K562 (cell line): Measurements from ENCODE around the gene TMEM248. TPM values are rescaled to one million over a fixed set of nuclear protein-coding genes. Genes with fewer than 3 reads are reported as not detected.
A peak's percentile ranks its signal among the peaks of the same experiment; 100 is the strongest.

ENCODE experiments used
- CBX1 ChIP-seq: sonication (generic); IDR thresholded peaks from 2 replicates; pipeline ENCODE4 v1.6.1; 2016; ENCODE audit warnings: antibody characterized with exemption, low read depth, mild to moderate bottlenecking
- CC2D1A ChIP-seq: fragments of 450-650 bp; IDR thresholded peaks from 2 replicates; pipeline ENCODE4 v1.6.1; 2017; ENCODE audit warnings: mild to moderate bottlenecking
- CHAMP1 ChIP-seq: fragments of 450-650 bp; IDR thresholded peaks from 2 replicates; pipeline ENCODE4 v1.6.1; 2016; ENCODE audit warnings: mild to moderate bottlenecking
- COPS2 ChIP-seq: fragments of 450-650 bp; conservative IDR thresholded peaks from 2 replicates; pipeline ENCODE4 v1.6.1; 2016; ENCODE audit warnings: mild to moderate bottlenecking, moderate library complexity
- CSDE1 ChIP-seq, 2 experiments: fragments of 450-650 bp; IDR thresholded peaks; 2 replicates each; pipeline ENCODE4 v1.6.1; 2016; ENCODE audit warnings: mild to moderate bottlenecking in 1 of 2
- DPF2 ChIP-seq: fragments of 450-650 bp; IDR thresholded peaks from 2 replicates; pipeline ENCODE4 v1.6.1; 2016
- ELK1 ChIP-seq: sonication (generic); formaldehyde crosslinking; IDR thresholded peaks from 2 replicates; pipeline ENCODE4 v1.8.1; 2022; ENCODE audit warnings: missing genetic modification reagents
- EZH2 ChIP-seq: IDR thresholded peaks from 2 replicates; pipeline ENCODE4 v1.6.1; 2012; ENCODE audit warnings: low read depth, mild to moderate bottlenecking, inconsistent platforms, low read length, borderline replicate concordance
- GATAD2B ChIP-seq: fragments of 450-650 bp; IDR thresholded peaks from 2 replicates; pipeline ENCODE4 v1.6.1; 2017; ENCODE audit warnings: mild to moderate bottlenecking, borderline replicate concordance
- HMGXB4 ChIP-seq: sonication (generic); formaldehyde crosslinking; IDR thresholded peaks from 2 replicates; pipeline ENCODE4 v1.8.1; 2023; ENCODE audit warnings: mild to moderate bottlenecking, missing genetic modification reagents
- MAFK ChIP-seq: IDR thresholded peaks from 2 replicates; pipeline ENCODE4 v1.6.1; 2011; ENCODE audit warnings: low read length, improper control_type of control experiment
- MNT ChIP-seq, 2 experiments: fragments of 450-650 bp; conservative IDR thresholded peaks; 2 replicates each; pipeline ENCODE4 v1.6.1; 2017; ENCODE audit warnings: mild to moderate bottlenecking in 2 of 2, moderate library complexity in 2 of 2
- MTA2 ChIP-seq: fragments of 450-650 bp; IDR thresholded peaks from 2 replicates; pipeline ENCODE4 v1.6.1; 2016; ENCODE audit warnings: low read depth
- PKNOX1 ChIP-seq: fragments of 450-650 bp; IDR thresholded peaks from 2 replicates; pipeline ENCODE4 v1.6.1; 2016
- RBFOX2 ChIP-seq: fragments of 200-400 bp; formaldehyde crosslinking; IDR thresholded peaks from 2 replicates; pipeline ENCODE4 v1.6.1; 2017; ENCODE audit warnings: low read depth, mild to moderate bottlenecking, low read length, moderate library complexity
- SMAD4 ChIP-seq: fragments of 250-450 bp; sonication (Bioruptor Pico); conservative IDR thresholded peaks from 2 replicates; pipeline ENCODE4 v1.8.0; 2021; ENCODE audit warnings: inconsistent platforms, mild to moderate bottlenecking, moderate library complexity
- SNAPC5 ChIP-seq: fragments of 250-450 bp; sonication (Bioruptor Pico); IDR thresholded peaks from 2 replicates; pipeline ENCODE4 v1.8.0; 2021; ENCODE audit warnings: moderate library complexity, mild to moderate bottlenecking, inconsistent platforms
- SP1 ChIP-seq: sonication (generic); formaldehyde crosslinking; IDR thresholded peaks from 2 replicates; pipeline ENCODE4 v1.8.1; 2022; ENCODE audit warnings: mild to moderate bottlenecking, missing genetic modification reagents
- TAF7 ChIP-seq: fragments of 450-650 bp; IDR thresholded peaks from 2 replicates; pipeline ENCODE4 v1.6.1; 2016; ENCODE audit warnings: missing genetic modification characterization, missing compliant biosample characterization
- TAL1 ChIP-seq: fragments of 450-650 bp; IDR thresholded peaks from 2 replicates; pipeline ENCODE4 v1.6.1; 2016; ENCODE audit warnings: mild to moderate bottlenecking
- XRCC4 ChIP-seq: IDR thresholded peaks from one replicate; pipeline ENCODE4 v1.6.1; 2011; ENCODE audit not compliant: insufficient read depth, insufficient read length; ENCODE audit errors: extremely low read depth
- YBX1 ChIP-seq: fragments of 450-650 bp; IDR thresholded peaks from 2 replicates; pipeline ENCODE4 v1.7.1; 2016; ENCODE audit warnings: mild to moderate bottlenecking
- ZNF175 ChIP-seq: fragments of 200-800 bp; sonication (Bioruptor generic); IDR thresholded peaks from 2 replicates; pipeline ENCODE4 v1.6.1; 2016; ENCODE audit warnings: low read depth, mild to moderate bottlenecking, missing genetic modification characterization, missing compliant biosample characterization
- ZNF551 ChIP-seq: fragments of 250-450 bp; sonication (Bioruptor Pico); IDR thresholded peaks from 2 replicates; pipeline ENCODE4 v1.5.0; 2021; ENCODE audit warnings: mild to moderate bottlenecking, moderate library complexity
- ZNF717 ChIP-seq: fragments of 250-450 bp; sonication (Bioruptor Pico); IDR thresholded peaks from 2 replicates; pipeline ENCODE4 v1.5.0; 2021
- polyA plus RNA-seq, 8 experiments: library from polyadenylated mRNA; depleted of rRNA in 4 of 8; stranded (reverse) in 5 of 8; unstranded in 3 of 8; fragments of >200 nt; fragmentation: Nextera tagmentation in 2 of 8; fragmentation: Illumina TruSeq in 1 of 8; extraction: Ambion mirVana in 2 of 8; extraction: Trizol in 1 of 8; gene quantifications; 2 replicates each; pipeline versions ENCODE4 v1.2.1 to v1.2.3, GENCODE V29; 2011 to 2014; ENCODE audit warnings: inconsistent platforms in 1 of 8, missing spikeins in 1 of 8
- total RNA-seq, 7 experiments: library from RNA; depleted of rRNA in 6 of 7; stranded (reverse); fragments of >200 nt in 6 of 7; fragmentation: Illumina TruSeq in 2 of 7; extraction: Trizol in 2 of 7; gene quantifications; 2 replicates each; pipeline versions ENCODE4 v1.2.1 to v1.2.3, GENCODE V29; 2011 to 2021; ENCODE audit warnings: low replicate concordance in 1 of 7

Gene TMEM248
- total and polyA plus RNA-seq, 9 of the 15 experiments (the other 6 are each of a cell fraction or from before 2014, with no cell fraction given): 6.3 to 132 (median 64.4) TPM

GRCh38 chr7:66919304-66919703, 1.7 kb upstream of the TMEM248 start (continued):
- TF ChIP-seq PKNOX1 (no peak), RBFOX2 (no peak), CC2D1A (no peak), GATAD2B (no peak), MAFK (no peak), ZNF717 (CRISPR knock-in tag) (no peak), EZH2 (no peak), MNT (conservative IDR thresholded peaks at IDR 0.05) (no peak), MTA2 (peak; percentile 7; the same call in 1 of the 2 replicates), ELK1 (CRISPR knock-in tag) (no peak), CHAMP1 (no peak), ZNF175 (CRISPR knock-in tag) (no peak), COPS2 (no peak), SMAD4 (no peak), XRCC4 (no peak), TAF7 (tag) (no peak), ZNF551 (CRISPR knock-in tag) (no peak), TAL1 (peak; percentile 65), SNAPC5 (CRISPR knock-in tag) (no peak), SP1 (CRISPR knock-in tag) (no peak), CBX1 (no peak), YBX1 (no peak), CSDE1 (IDR thresholded peaks at IDR 0.05) (no peak), DPF2 (peak; percentile 52; the same call in 1 of the 2 replicates), HMGXB4 (CRISPR knock-in tag) (no peak)
